NCI-H1694 treated with DMSO at 0.1 percent for 48 hours (cell line): ENCODE data around the gene MAGI2.

Experiments
- DNase-seq: peaks from one replicate; lab custom pipeline; 2025; lab: John Stamatoyannopoulos, UW

The MAGI2 gene

DNA sequence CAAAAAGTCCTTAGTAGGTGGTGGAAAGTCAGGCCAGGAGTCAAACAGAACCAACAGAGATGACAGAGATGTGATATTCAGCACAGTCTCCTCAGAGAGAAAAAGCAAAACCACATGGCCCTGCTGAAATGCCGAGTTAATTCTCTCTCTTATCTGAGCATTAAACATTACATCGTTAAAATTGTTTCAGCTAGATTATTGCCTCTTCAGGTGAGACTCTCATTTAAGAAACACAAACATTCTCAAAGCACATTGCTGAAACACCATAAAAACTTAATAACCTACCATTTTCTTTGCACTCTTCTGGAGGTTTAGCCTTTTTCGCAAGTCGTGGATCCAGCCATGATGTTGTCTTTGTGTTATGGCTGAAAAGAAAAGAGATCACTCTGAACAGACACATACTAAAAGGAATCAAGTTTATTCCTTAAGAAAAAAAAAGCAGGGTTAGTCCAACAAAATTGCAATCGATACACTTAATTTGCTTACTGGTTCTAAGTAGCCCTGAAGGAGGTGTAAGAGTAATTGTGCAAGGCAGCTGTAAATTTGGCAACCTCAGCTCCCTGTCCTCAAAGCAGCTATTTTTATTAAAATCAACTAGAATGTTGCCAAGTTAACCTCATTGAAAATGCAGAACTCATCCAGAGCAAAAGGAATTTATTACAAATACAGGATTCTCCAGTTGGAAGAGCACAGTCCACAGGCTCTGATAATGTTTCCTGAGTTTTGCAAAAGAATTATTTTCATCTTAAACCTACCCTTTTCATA is 963.8 kb downstream of the MAGI2 start:
- DNase-seq: no peak

- DNase-seq: no peak
These were observed 966.0 kb downstream of the MAGI2 start for GRCh38 chr7:78487464-78487863.

GRCh38 chr7:78479348-78479747 is 974.1 kb downstream of the MAGI2 start:
- no peak for DNase-seq

- DNase-seq: no peak
These were observed 976.5 kb downstream of the MAGI2 start for GRCh38 chr7:78476851-78477405.

GRCh38 chr7:78473571-78474301 is 979.7 kb downstream of the MAGI2 start:
- DNase-seq: no peak

GRCh38 chr7:78473021-78473420 is 980.4 kb downstream of the MAGI2 start:
- DNase-seq: no peak

DNA sequence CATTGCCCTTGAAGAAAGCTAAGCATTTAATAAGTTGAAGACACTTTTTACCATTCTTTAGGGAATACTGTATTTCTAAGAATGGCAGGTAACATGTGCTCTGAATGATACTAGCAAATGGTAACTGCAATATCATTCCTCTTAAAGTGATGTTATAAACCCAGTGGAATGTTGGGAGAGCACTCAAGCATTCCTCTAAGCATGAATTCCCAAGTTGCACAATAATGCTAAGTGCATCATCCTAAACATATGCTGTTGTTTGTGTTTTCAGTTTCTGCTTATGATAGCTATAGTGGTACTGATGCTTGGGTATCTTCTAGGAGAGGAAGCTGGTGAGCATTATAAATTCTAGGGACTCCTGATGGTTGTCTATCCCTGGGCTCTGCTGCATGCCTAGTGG is 980.9 kb downstream of the MAGI2 start:
- no peak for DNase-seq

DNA sequence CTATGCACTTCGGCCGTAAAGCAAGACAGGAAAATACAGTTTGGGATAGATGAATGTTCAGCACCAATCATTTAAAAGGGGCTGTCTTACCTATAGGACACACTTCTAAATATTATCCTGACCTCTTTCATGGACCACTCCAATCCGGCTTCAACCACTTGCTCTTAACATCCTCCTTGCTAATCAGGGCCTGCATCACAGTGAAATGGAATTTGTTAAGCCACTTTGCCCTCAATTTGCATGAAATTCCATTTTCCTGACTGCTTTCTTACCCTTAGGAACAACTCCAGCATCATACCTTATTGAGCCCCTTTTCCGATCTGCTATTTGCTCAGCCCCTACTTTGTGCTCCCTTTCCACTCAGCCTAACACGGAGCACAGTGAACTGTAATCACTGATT is 987.6 kb downstream of the MAGI2 start:
- no peak for DNase-seq

DNA sequence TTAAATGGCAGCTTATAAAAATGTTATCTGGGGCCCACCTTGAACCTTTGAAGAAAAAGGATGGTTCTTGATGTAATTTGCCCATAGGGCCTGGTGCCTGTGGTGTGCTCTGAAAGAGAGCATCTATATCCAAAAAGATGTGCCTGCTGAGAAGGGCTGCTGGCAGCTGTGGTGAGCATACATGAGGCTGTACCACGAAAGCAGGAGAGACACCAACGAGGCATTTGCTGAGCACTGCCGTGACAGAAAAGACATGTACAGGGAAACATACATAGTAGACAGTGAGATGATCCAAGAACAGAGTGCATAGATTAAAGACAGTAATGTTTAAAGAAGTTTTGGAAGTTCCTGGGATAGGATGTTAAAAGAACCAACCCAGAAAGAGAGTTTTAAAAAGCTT is 990.4 kb downstream of the MAGI2 start:
- no peak for DNase-seq

- no peak for DNase-seq
These were observed 1002.8 kb downstream of the MAGI2 start for GRCh38 chr7:78450706-78451105.

GRCh38 chr7:78448911-78449310 is 1004.6 kb downstream of the MAGI2 start:
- no peak for DNase-seq

GRCh38 chr7:78444267-78444666 is 1009.2 kb downstream of the MAGI2 start:
- no peak for DNase-seq

- DNase-seq: no peak
These were observed 1009.7 kb downstream of the MAGI2 start for GRCh38 chr7:78443811-78444210.

GRCh38 chr7:78441737-78442136 is 1011.7 kb downstream of the MAGI2 start:
- no peak for DNase-seq

- no peak for DNase-seq
These were observed 1015.0 kb downstream of the MAGI2 start for GRCh38 chr7:78438433-78438832.

- no peak for DNase-seq
These were observed 1016.3 kb downstream of the MAGI2 start for GRCh38 chr7:78437118-78437517.

DNA sequence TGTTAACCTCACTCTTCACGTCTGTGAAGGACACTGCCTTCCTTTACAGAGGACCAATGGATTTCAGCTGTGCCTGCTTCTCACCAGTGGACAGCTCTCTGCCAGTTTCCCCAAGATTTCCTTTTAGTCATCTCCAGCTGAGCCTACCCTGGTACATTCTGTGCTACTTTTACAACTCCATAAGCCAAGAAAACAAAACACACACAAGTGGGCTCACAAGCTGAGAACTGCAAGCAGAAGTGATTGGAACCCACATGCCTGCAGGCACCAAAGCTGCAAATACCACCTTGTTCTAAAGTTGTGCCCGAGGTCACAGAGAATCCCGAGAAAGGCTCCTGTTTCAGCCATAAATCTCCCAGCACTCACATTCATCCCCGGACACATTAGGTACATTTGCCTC is 1018.1 kb downstream of the MAGI2 start:
- no peak for DNase-seq

- DNase-seq: no peak
These were observed 1019.2 kb downstream of the MAGI2 start for GRCh38 chr7:78434281-78434680.

GRCh38 chr7:78433421-78433820 is 1020.0 kb downstream of the MAGI2 start:
- DNase-seq: no peak

- DNase-seq: no peak
These were observed 1023.6 kb downstream of the MAGI2 start for GRCh38 chr7:78429878-78430277.

DNA sequence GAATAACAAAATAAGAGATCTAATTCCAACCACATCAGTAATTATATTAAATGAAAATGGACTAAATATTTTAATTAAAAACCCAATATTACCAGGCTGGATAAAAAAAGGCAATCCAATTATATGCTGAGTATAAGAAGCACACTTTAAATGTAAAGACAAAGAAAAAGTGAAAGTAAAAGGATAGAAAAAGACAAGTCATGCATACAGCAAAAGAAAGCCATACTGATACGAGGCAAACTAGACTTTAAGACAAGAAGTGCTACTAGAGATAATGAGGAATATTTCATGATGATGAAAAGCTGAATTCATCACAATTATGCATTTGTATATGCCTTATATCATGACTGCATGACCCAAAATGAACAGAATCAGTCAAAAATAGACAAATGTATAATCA is 1026.3 kb downstream of the MAGI2 start:
- DNase-seq: no peak

DNA sequence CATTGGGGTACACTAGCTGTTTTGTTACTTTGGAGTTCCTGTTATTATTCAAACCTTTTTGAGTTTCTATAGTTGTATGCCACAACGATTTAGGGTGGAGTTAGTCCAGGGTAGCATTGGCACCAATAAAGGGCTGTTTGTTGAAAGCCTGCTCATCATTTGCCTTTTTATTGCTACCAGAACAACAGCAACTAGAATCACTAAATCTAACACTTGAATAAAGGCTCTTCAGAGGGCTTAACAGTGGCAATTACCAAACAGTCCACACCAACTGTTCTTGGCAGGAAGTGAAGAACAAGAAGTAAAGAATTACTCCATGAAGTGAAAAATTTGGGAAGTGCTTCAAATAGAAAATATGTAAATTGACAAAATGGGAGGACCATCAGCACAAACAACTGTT is 1033.5 kb downstream of the MAGI2 start:
- no peak for DNase-seq

- DNase-seq: no peak
These were observed 1036.2 kb downstream of the MAGI2 start for GRCh38 chr7:78417180-78417853.
